Measurements from ENCODE around the gene JUN.
A peak's percentile ranks its signal among the peaks of the same experiment; 100 is the strongest.

- peak in 1 of 2 donors; percentile 43 for TF ChIP-seq CTCF (IDR thresholded peaks at IDR 0.05; ENCODE audit: extremely low read depth in 1 of 2, insufficient read depth in 1 of 2, low read depth in 1 of 2, low read length in 2 of 2)
- no peak for TF ChIP-seq POLR2A (IDR thresholded peaks at IDR 0.05; ENCODE audit: low read depth, low read length)
- peak; percentile 31 for TF ChIP-seq POLR2AphosphoS5 (IDR thresholded peaks at IDR 0.05; ENCODE audit: insufficient read depth, low read depth, low read length)
- TF ChIP-seq EZH2 (IDR thresholded peaks at IDR 0.05; ENCODE audit: borderline replicate concordance, low read depth, low read length, severe bottlenecking), result no peak
- TF ChIP-seq, protein P1, sequence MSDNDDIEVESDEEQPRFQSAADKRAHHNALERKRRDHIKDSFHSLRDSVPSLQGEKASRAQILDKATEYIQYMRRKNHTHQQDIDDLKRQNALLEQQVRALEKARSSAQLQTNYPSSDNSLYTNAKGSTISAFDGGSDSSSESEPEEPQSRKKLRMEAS (IDR thresholded peaks at IDR 0.05; ENCODE audit: insufficient read depth, insufficient read length), result no peak
- no peak for TF ChIP-seq FOS (IDR thresholded peaks at IDR 0.05; ENCODE audit: borderline replicate concordance, insufficient read depth, low read length)
- TF ChIP-seq GATA2 (IDR thresholded peaks at IDR 0.05; ENCODE audit: insufficient read depth, insufficient read length, low read depth, low read length), result no peak
- no peak for TF ChIP-seq JUN (IDR thresholded peaks at IDR 0.05; ENCODE audit: borderline replicate concordance, insufficient read depth, insufficient read length, low read depth)
Measured at GRCh38 chr1:58782178-58783089, 1.4 kb downstream of the JUN start.

Data from endothelial cell of umbilical vein (primary cell).